HG02763 (cell line): Measurements from ENCODE around the gene PPP6C.

Source experiments
- ATAC-seq: cut with Tn5 transposase; IDR thresholded peaks from one replicate; pipeline ENCODE4 v1.9.1; 2021; ENCODE audit warnings: mild to moderate bottlenecking, moderate library complexity; ENCODE audit not compliant: unreplicated experiment

The PPP6C gene

DNA sequence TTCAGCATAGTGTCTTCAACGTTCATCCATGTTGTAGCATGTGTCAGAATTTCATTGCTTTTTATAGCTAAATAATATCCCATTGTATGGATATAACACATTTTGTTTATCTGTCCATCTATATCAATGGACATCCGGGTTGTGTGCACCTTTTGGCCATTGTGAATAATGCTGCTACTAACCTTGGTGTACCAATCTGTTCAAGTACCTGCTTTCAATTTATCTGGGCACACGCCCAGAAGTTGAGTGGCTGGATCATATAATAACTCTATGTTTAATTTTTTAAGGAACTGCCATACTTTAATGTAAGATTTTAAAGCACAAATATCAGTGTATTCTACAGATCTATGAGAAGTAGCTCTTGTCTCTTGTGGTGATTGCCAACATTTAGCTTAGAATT lies 89.8 kb downstream of the PPP6C start:
- ATAC-seq: no peak
